Lower leg skin (tissue), 3 donors: ENCODE data around the gene PRMT7.

Experiments
- CTCF ChIP-seq, 3 donors: fragments of 450-650 bp; IDR thresholded peaks; one replicate each; pipeline ENCODE4 v1.5.1; 2016; ENCODE audit warnings: antibody characterized with exemption in 3 of 3, mild to moderate bottlenecking in 3 of 3, moderate library complexity in 2 of 3
- POLR2A ChIP-seq, 2 donors: fragments of 450-650 bp; IDR thresholded peaks; one replicate each; pipeline ENCODE4 v1.6.1; 2016 to 2017; ENCODE audit warnings: antibody characterized with exemption in 2 of 2, mild to moderate bottlenecking in 1 of 2, moderate library complexity in 1 of 2

- TF ChIP-seq CTCF (IDR thresholded peaks at IDR 0.05) (no peak), POLR2A (IDR thresholded peaks at IDR 0.05) (no peak)
These were observed 75.8 kb downstream of the PRMT7 start for GRCh38 chr16:68386628-68387027.
